Measurements from ENCODE around the gene TENM3. TPM values are rescaled to one million over a fixed set of nuclear protein-coding genes. Genes with fewer than 3 reads are reported as not detected.

The TENM3 gene
- total RNA-seq, 2 donors from 2014 or later: 39.5 to 51.9 TPM

DNA sequence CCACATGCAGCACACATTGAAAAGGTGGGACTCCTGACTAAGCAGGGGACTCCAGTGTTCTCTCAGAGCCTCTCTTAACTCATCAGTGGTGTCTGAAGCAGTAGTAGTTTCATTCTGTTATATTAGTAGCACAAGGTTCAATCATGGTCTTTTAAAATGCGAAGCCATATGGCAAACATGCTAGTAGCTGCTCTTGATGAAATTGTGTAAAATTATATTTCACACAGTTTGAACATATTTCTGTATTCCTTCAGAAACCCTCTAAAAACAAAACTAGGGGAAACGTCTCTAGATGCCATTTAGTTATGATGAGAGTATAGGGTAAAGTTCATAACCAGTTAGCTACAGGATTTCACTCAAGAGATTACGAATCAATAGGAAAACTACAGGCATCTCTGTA is 497.1 kb downstream of the TENM3 start:
- WGBS, 2 experiments (ENCODE audit: insufficient coverage in 1 of 2, insufficient read length in 1 of 2): 91% methylated on average over 3 of the region's 3 CpGs; no CpG with 5 or more reads in 1 of the 2 experiments
- TF ChIP-seq, protein P1, sequence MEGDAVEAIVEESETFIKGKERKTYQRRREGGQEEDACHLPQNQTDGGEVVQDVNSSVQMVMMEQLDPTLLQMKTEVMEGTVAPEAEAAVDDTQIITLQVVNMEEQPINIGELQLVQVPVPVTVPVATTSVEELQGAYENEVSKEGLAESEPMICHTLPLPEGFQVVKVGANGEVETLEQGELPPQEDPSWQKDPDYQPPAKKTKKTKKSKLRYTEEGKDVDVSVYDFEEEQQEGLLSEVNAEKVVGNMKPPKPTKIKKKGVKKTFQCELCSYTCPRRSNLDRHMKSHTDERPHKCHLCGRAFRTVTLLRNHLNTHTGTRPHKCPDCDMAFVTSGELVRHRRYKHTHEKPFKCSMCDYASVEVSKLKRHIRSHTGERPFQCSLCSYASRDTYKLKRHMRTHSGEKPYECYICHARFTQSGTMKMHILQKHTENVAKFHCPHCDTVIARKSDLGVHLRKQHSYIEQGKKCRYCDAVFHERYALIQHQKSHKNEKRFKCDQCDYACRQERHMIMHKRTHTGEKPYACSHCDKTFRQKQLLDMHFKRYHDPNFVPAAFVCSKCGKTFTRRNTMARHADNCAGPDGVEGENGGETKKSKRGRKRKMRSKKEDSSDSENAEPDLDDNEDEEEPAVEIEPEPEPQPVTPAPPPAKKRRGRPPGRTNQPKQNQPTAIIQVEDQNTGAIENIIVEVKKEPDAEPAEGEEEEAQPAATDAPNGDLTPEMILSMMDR (conservative IDR thresholded peaks at IDR 0.05): no peak
- Histone ChIP-seq H3K4me3 (ENCODE audit: low read length) (no peak overlapping the region), H3K36me3 (ENCODE audit: control insufficient read depth, insufficient read depth, low read length) (peaks cover 19% of the 10 kb centered on the region), H3K27ac (ENCODE audit: low read depth, low read length) (no peak overlapping the region), H3K9ac (ENCODE audit: extremely low read depth, low read length, poor library complexity, severe bottlenecking) (no peak overlapping the region), H3K4me1 (ENCODE audit: control insufficient read depth, insufficient read depth, low read length) (peaks cover 3% of the 10 kb centered on the region), H3K27me3 (ENCODE audit: control insufficient read depth, insufficient read depth, low read length, poor library complexity, severe bottlenecking) (no peaks in the 10 kb centered on the region), H3K9me3 (ENCODE audit: control insufficient read depth, low read length) (peaks cover 3% of the 10 kb centered on the region)
- H3K9me3 Mint-ChIP-seq: no peaks in the 10 kb centered on the region
- H3K27ac Mint-ChIP-seq: no peak overlapping the region
- H3K4me3 Mint-ChIP-seq: no peak overlapping the region
- H3K4me1 Mint-ChIP-seq: peaks cover 2% of the 10 kb centered on the region
- peaks cover 11% of the 10 kb centered on the region for H3K36me3 Mint-ChIP-seq (ENCODE audit: low read depth)
- DNase-seq: no peak
- no peaks in the 10 kb centered on the region for H3K27me3 Mint-ChIP-seq (ENCODE audit: insufficient read depth)

DNA sequence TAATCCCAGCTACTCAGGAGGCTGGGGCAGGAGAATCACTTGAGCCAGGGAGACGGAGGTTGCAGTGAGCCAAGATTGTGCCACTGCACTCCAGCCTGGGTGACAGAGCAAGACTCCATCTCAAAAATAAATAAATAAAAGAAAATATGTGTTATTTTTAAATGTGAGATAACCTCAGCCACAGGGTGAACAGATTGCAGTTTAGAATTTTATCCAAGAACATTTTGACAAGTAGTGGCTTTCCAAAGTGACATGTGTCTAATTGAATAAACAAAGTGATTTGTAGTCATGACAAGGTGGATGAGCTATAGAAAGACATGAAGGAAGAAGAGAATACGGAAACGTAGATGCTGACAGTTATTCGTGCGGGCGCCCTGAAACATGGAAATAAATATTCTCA is 497.9 kb downstream of the TENM3 start:
- H3K36me3 ChIP-seq (ENCODE audit: control insufficient read depth, insufficient read depth, low read length): peaks cover 26% of the 10 kb centered on the region
- Mint-ChIP-seq H3K4me1 (peaks cover 2% of the 10 kb centered on the region), H3K9me3 (peaks cover 1% of the 10 kb centered on the region), H3K4me3 (no peak overlapping the region), H3K36me3 (ENCODE audit: low read depth) (peaks cover 17% of the 10 kb centered on the region), H3K27ac (no peak overlapping the region), H3K27me3 (ENCODE audit: insufficient read depth) (no peaks in the 10 kb centered on the region)
- H3K4me1 ChIP-seq (ENCODE audit: control insufficient read depth, insufficient read depth, low read length): peaks cover 3% of the 10 kb centered on the region
- no peak for DNase-seq
- no peaks in the 10 kb centered on the region for H3K27me3 ChIP-seq (ENCODE audit: control insufficient read depth, insufficient read depth, low read length, poor library complexity, severe bottlenecking)
- H3K4me3 ChIP-seq (ENCODE audit: low read length): no peak overlapping the region
- TF ChIP-seq, protein P1 (conservative IDR thresholded peaks at IDR 0.05): no peak
- 87 to 98% methylated on average over 5 to 6 of the region's 6 CpGs for WGBS, 2 experiments (ENCODE audit: insufficient coverage in 1 of 2, insufficient read length in 1 of 2)
- no peak overlapping the region for H3K9ac ChIP-seq (ENCODE audit: extremely low read depth, low read length, poor library complexity, severe bottlenecking)
- H3K9me3 ChIP-seq (ENCODE audit: control insufficient read depth, low read length): peaks cover 11% of the 10 kb centered on the region
- H3K27ac ChIP-seq (ENCODE audit: low read depth, low read length): no peak overlapping the region

DNA sequence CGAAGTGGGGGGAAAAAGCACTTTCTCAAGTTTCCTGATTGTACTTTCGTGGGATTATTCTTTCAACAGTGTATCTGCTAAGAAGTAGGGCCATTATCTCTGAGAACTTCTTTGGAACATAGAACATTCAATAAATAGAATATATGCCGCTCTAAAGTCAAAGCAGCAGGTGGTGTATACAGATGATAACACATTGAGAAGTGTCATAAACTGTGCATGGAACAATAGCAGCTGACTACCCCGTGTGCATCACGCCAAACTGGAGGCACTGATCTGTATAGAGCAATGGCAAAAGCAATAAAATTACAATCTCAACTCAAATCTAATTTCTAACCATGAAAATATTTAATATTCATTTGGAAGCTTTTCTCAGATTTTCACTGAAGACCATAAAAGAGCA is 498.7 kb downstream of the TENM3 start:
- WGBS, 2 experiments (ENCODE audit: insufficient coverage in 1 of 2, insufficient read length in 1 of 2): 90 to 92% methylated on average over 2 to 5 of the region's 5 CpGs
- H3K4me3 ChIP-seq (ENCODE audit: low read length): no peak overlapping the region
- H3K4me1 ChIP-seq (ENCODE audit: control insufficient read depth, insufficient read depth, low read length): peaks cover 3% of the 10 kb centered on the region
- H3K9me3 ChIP-seq (ENCODE audit: control insufficient read depth, low read length): peaks cover 17% of the 10 kb centered on the region
- H3K27me3 Mint-ChIP-seq (ENCODE audit: insufficient read depth): no peaks in the 10 kb centered on the region
- no peak overlapping the region for H3K4me3 Mint-ChIP-seq
- TF ChIP-seq, protein P1 (conservative IDR thresholded peaks at IDR 0.05): no peak
- H3K9ac ChIP-seq (ENCODE audit: extremely low read depth, low read length, poor library complexity, severe bottlenecking): no peak overlapping the region
- H3K27me3 ChIP-seq (ENCODE audit: control insufficient read depth, insufficient read depth, low read length, poor library complexity, severe bottlenecking): no peaks in the 10 kb centered on the region
- H3K4me1 Mint-ChIP-seq: peaks cover 2% of the 10 kb centered on the region
- H3K9me3 Mint-ChIP-seq: peaks cover 4% of the 10 kb centered on the region
- DNase-seq: no peak
- H3K27ac Mint-ChIP-seq: no peak overlapping the region
- H3K27ac ChIP-seq (ENCODE audit: low read depth, low read length): no peak overlapping the region
- peaks cover 32% of the 10 kb centered on the region for H3K36me3 ChIP-seq (ENCODE audit: control insufficient read depth, insufficient read depth, low read length)
- H3K36me3 Mint-ChIP-seq (ENCODE audit: low read depth): peaks cover 19% of the 10 kb centered on the region

All from endodermal cell (in vitro differentiated cells).